Brain microvascular endothelial cell (primary cell): ENCODE data around the gene COX8A.

Experiments used
- DNase-seq: peaks from one replicate; pipeline ENCODE4 v3.0.0-alpha.2; 2020
- H3K27ac ChIP-seq: fragments of 250-450 bp; sonication (Bioruptor Pico); 2 replicates; pipeline ENCODE4 v1.5.1; 2020; ENCODE audit warnings: mild to moderate bottlenecking, moderate library complexity
- H3K27me3 ChIP-seq: fragments of 250-450 bp; sonication (Bioruptor Pico); replicated peaks from 2 replicates; pipeline ENCODE4 v1.5.1; 2020; ENCODE audit warnings: mild to moderate bottlenecking
- H3K36me3 ChIP-seq: fragments of 250-450 bp; sonication (Bioruptor Pico); replicated peaks from 2 replicates; pipeline ENCODE4 v1.5.1; 2020; ENCODE audit warnings: mild to moderate bottlenecking
- H3K4me3 ChIP-seq: 2 replicates; pipeline ENCODE4 v1.5.1; 2011; ENCODE audit warnings: low read depth, mild to moderate bottlenecking, control low read depth, low read length, moderate library complexity
- in situ Hi-C: cut with HindIII; loops from 2 replicates; pipeline ENCODE4 v1.10.0; 2017; ENCODE audit warnings: low sequenced_read_pairs, low pct_ligation_motif_present
- TF ChIP-seq, protein P1 (sequence below): IDR thresholded peaks from 2 replicates; pipeline ENCODE4 v1.5.1; 2011; ENCODE audit warnings: low read depth, mild to moderate bottlenecking, moderate library complexity, low read length, control low read depth, inconsistent platforms; ENCODE audit errors: missing control alignments

Gene COX8A

GRCh38 chr11:63978551-63979239 is 4.3 kb downstream of the COX8A start:
- in situ Hi-C loops = no loop called here
- DNase-seq = no peak
- Histone ChIP-seq H3K27me3 (no peaks in the 10 kb centered on the region), H3K4me3 (no peak overlapping the region), H3K27ac (no peak overlapping the region), H3K36me3 (peaks cover 5% of the 10 kb centered on the region)
- TF ChIP-seq, protein P1, sequence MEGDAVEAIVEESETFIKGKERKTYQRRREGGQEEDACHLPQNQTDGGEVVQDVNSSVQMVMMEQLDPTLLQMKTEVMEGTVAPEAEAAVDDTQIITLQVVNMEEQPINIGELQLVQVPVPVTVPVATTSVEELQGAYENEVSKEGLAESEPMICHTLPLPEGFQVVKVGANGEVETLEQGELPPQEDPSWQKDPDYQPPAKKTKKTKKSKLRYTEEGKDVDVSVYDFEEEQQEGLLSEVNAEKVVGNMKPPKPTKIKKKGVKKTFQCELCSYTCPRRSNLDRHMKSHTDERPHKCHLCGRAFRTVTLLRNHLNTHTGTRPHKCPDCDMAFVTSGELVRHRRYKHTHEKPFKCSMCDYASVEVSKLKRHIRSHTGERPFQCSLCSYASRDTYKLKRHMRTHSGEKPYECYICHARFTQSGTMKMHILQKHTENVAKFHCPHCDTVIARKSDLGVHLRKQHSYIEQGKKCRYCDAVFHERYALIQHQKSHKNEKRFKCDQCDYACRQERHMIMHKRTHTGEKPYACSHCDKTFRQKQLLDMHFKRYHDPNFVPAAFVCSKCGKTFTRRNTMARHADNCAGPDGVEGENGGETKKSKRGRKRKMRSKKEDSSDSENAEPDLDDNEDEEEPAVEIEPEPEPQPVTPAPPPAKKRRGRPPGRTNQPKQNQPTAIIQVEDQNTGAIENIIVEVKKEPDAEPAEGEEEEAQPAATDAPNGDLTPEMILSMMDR = no peak

- in situ Hi-C loops = no loop called here
- no peaks in the 10 kb centered on the region for H3K27me3 ChIP-seq
- TF ChIP-seq, protein P1 = no peak
- H3K4me3 ChIP-seq = no peak overlapping the region
- no peak for DNase-seq
- peaks cover 5% of the 10 kb centered on the region for H3K36me3 ChIP-seq
- H3K27ac ChIP-seq = no peak overlapping the region
These were observed 5.0 kb downstream of the COX8A start for GRCh38 chr11:63979426-63979825.

GRCh38 chr11:63985812-63986155 is 11.4 kb downstream of the COX8A start:
- in situ Hi-C loops = no loop called here
- DNase-seq = no peak
- TF ChIP-seq, protein P1 = no peak
- H3K27ac ChIP-seq = peak overlapping the region; percentile 69
- peak overlapping the region; percentile 93 for H3K4me3 ChIP-seq
- H3K36me3 ChIP-seq = peaks cover 9% of the 10 kb centered on the region
- H3K27me3 ChIP-seq = no peaks in the 10 kb centered on the region

GRCh38 chr11:63986156-63986931 is 11.9 kb downstream of the COX8A start, which contains the start of gene OTUB1:
OTUB1 (plus strand) TSS chr11:63986438; CDS start chr11:63986457, 19 bp downstream.
- H3K36me3 ChIP-seq = peaks cover 15% of the 10 kb centered on the region
- DNase-seq = peak; percentile 85
- in situ Hi-C loops = no loop called here
- peak within 1 kb of the TSS; percentile 93 for H3K4me3 ChIP-seq
- H3K27ac ChIP-seq = peak within 1 kb of the TSS; percentile 69
- TF ChIP-seq, protein P1 = no peak
- H3K27me3 ChIP-seq = no peaks in the 10 kb centered on the region

DNA sequence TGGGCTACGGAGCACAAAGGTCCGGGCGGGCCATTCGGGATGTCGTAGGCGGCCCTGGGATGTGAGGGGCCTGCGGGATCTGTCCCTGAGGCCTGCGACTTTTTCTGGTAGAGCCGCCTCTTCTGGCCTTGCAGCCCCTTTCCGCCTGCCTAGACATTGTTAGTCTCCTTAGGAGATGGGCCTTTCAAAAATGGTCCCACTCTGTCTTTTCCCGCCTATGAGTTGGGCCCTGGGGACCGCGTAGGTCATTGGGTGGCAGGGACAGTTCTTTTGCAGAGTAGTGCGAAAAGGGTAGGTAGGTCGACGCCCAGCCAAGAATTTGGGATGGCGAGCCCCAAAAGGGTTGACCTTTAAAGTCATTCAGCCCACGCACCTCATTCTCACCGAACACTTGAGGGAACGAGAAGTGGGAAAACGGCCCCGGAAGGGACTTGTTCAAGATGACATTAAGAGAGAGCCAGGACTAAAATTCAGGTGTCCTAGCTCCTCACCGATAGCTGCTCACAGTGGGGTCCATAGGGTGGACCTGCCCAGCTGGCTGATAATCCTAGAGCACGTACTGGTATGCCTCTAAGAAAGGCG is 12.6 kb downstream of the COX8A start:
- no peak for DNase-seq
- in situ Hi-C loops = no loop called here
- peak overlapping the region; percentile 93 for H3K4me3 ChIP-seq
- TF ChIP-seq, protein P1 = no peak
- H3K36me3 ChIP-seq = peaks cover 19% of the 10 kb centered on the region
- H3K27me3 ChIP-seq = no peaks in the 10 kb centered on the region
- H3K27ac ChIP-seq = peak overlapping the region; percentile 69
